SHP77 treated with DMSO at 0.1 percent for 48 hours (cell line): Measurements from ENCODE around the gene SHC4.
"Not testable (repeated sequence)": the region's sequence is repeated elsewhere in the genome, so short reads cannot be mapped to it uniquely, and the experiment has no call there.

Source experiments
- DNase-seq: peaks from one replicate; lab custom pipeline; 2025; lab: John Stamatoyannopoulos, UW

SHC4 gene

DNA sequence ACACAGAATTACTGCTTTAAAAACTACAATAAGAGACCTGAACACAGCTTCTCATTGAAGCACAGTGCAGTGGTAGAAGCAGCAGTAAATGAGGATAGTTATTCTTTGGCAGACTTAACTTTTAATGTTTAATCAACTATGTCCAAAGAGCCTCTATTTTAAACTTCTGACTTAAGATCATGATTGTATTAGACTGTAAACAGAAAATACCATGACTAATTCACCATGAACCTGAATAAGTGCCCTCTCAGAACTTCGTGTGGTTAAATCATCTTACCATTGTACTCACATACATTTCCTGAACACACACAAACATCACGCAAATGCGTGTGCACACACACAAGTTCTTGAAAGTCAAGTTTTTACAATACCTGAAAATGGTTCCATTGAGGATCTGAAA is 166.8 kb downstream of the SHC4 start:
- DNase-seq, result no peak

DNA sequence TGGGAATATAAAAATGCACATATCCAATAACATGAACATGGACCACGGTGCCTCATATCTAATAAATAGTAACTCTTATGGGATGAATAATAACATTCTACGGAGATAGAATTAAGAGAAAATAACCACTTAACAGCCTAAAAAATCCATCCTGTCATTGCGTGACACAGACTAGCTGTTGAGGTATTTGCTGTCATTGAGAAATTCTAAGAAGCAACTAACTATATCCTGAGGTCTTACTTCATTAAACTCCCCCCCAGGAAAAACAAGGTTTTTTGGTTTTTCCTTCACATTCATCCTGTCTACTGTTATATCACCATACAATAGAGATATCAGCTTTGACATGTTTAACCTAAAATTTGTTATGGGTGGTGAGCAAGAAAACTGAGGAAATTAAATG is 167.2 kb downstream of the SHC4 start:
- no peak for DNase-seq

DNA sequence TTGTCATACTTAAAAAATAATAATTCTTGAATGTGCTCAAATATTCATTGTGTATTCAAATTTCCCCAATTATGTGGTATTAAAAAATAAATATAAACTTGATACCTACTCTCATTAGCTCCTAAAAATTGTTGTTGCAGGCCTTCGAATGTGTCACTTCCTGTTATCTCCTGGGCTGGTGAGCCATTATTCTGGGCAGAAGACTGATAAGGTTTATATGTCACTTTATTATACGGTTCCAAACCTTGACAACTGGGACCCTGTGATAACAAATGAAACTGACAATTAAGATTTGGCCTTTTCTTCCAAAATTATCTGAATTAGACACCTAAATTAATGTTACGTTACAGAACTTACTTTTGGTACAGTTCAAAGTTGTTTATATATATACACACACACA is 167.8 kb downstream of the SHC4 start:
- DNase-seq, result no peak

DNA sequence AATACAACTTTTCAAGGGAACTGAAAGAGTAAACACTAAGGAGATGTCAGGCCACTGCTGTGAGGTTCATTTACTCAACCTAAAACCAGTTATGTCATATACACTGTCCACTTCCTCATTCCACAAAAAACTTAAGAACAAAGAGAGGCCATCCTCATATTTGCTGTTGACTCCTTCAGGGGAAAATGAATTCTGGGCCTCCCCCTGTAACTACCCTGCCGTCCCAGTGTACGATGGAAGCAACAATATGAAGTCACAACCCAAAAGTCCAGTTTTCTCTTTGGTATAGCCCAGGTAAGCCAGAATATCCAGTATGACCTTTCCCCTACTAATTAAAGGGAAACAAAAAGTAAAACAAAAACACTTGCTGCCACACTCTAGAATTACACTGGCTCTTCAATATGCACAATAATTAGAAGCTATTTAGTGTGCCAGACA is 169.0 kb downstream of the SHC4 start:
- no peak for DNase-seq

DNA sequence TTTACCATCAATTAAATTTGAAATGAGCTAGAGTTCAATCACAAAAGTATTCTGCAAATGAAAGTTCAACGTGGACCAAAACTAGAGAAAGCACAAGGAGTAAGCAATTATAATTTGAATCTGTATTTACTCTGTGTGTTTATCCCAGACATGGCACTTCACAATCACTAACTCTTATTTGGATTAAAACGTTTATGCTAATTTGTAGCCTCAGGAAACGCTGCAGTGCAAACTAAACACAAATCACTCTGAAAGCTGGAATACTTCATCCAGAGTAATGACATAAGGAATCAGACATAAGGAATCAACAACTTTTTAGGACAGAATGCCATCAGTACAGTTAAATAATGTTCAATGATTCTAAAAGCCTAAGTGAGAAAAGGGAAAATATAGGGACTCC is 171.3 kb downstream of the SHC4 start:
- DNase-seq, result no peak

DNA sequence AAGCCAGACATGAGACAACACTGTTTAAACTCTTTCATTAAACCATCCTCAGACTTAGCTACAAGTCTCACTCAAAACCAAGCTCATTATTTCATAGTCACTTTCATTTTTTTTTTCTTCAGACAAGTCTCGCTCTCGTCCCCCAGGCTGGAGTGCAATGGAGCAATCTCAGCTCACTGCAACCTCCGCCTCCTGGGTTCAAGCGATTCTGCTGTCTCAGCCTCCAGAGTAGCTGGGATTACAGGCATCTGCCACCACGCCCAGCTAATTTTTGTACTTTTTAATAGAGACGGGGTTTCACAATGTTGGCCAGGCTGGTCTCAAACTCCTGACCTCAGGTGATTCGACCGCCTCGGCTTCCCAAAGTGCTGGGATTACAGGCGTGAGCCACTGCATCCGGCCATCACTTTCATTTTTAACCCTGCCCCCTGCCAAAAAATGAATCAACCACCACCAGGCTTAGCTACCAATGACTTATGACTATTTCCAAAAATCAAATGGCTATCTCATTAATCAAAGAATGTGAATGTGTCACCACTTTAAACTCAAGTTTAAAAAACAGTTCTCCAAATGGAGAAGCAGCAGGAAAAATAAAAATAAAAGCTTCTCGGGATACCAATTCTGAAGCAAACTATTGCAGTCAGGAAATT is 173.1 kb downstream of the SHC4 start:
- DNase-seq, result not testable (repeated sequence)

DNA sequence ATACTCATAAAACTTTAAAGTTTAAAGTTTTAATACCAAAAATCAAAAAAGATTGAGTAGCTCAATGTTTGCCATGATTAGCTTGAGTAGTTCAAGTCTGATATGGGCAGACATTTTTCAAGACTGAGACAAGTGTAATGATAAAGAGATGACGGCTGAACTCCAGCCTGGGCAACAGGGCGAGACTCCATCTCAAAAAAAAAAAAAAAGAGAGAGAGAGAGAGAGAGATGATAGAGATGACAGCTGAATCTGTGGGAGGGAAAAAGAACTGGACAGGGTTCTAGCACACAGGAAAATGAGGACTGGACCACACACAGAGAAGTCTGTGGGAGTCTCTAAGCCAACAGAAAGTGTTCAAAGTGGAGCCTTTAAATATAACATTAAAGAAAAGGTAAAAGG is 178.0 kb downstream of the SHC4 start:
- DNase-seq, result no peak

DNA sequence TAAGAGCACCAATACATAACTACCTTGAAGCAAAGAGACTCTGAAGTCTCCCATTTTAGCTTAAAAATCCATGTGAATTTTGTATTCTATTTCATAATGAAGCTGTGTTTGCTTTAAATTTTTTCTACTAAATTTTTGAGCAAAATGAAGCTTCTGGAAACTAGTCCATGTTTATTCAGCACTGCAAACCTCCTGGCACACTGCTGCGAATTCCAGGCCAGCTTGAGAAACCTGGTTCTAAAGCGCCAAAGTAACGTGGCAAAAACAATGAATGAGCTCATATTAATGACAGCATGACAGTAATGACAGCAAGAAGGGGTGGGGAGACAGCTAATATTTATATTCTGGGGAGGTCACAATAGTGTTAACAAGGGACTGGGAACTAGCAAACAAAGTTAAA is 178.5 kb downstream of the SHC4 start:
- DNase-seq, result no peak

DNA sequence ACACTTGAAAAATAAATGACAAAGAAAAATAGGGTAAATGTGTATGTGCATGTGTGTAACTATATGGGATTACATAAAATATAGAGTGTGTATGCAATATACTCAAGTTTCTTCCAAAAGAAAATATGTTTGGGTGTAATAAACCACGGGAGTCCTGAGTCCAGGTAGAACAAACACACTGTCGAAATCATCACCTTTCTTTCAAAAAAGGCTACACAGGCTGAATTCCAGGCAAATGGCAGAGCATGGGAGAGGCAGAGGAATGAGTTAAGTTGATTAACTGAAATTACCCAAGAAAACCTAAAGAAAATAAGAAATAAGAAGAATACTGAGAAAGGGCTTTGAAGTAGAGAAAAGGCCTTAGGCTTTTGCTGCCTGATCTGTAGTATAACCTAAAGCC is 179.0 kb downstream of the SHC4 start:
- no peak for DNase-seq

DNA sequence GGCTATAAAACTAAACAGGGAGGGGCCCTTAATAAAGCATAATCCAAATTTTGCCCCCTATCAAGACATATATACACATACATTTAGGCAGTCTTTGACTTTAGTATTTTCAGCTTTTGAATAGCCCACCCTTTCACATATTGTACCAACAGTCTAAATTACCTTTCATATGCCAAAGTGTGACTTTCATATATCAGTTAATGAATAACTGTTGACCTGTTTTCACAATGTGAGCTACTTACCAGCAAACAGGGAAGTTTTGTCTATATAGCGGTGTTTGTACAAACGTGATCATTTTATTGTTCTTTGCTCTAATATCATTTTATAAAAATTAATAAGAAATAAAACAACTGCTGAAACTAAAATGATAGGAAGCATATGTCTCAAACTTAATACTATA is 180.8 kb downstream of the SHC4 start:
- no peak for DNase-seq

DNA sequence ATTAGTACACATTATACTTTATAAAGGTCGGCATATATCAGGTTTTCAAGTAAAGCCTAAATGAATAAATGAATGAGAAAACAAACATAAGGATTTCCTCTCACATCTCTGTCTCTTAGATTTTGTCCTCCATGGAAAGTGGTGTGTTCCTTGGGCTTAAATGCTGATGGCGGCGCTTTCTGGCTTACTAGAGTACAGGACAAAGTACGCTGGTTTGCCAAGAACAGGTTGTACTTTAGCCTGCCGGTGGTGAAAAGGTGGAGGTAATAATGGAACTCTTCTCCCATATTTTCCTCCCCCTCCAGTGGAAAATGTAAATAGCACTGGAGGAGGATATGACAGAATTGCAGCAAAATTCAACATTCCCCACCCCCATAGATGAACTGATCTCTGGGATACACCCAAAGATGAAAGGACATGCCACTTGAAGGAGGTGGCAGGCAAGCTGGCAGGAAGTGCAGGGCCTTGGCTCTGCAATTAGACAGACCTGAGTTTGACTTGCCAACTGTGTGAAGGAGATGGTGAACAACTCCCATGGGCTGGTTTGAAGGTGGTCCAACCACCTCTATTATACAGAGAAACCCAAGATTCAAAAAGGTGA is 182.1 kb downstream of the SHC4 start:
- no peak for DNase-seq

DNA sequence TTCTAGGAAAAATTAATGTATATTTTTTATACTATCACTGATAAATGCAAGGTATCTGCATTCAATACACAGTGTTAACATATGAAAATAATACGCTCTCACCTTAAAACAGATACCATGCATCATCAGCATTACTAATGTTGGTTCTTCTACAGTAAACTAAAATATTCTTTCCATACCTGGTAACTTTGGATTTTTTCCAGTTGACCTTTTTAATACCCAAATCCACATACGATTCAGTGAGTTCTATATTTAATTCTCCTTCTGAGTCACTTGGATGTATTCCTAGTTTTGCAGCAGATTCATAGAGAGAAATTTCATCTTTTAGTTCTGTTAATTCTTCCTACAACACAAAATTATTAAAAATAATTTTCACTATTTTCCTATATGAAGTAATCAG is 182.7 kb downstream of the SHC4 start:
- DNase-seq, result no peak

DNA sequence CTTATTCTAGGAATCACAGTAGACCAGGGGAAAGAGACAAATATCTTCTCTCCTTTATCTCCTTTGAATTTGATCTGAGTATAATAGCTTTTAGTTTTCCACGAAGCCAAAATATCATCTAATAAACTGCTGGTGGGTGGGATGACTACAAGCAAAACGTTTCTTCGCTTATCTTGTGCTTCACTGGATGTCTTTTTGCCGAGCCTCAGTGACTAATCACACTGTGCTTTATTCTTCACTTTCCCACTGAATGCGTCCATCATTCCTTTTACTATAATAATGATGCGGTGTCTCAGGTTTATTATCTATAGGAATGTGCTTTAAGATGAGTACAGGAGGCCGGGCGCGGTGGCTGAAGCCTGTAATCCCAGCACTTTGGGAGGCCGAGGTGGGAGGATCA is 185.4 kb downstream of the SHC4 start:
- DNase-seq, result no peak

DNA sequence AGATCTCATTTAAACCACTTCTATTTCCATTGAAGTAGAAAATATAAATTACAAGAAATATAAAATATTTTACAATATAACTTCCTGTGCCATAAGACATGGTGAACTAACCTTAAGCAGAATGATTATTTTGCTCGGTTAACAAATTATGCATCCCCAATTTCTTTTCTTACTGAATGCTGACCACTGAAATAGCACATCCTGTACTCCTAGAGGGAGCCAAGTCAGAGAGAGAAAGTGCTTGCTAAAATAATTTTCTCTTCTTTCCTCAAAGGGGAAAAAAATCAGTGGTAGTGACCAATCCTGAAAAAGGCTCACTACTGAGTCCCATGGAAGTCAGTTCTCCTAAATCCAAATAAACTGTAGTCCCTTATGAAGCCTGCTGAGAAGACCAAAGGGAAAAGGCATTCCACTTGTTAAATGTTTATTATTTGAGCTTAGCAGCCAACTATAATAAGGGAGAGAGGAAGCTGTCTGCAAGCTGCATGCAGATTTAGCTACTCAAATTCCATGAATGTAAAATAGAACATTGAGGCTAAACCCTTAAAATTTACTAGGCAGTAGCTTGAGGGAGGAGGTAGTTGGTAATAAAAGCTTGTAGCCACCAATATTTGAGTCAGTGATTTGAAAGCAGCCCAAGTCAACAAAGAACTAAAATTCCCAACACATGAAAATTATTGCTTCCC is 185.9 kb downstream of the SHC4 start:
- DNase-seq, result no peak

DNA sequence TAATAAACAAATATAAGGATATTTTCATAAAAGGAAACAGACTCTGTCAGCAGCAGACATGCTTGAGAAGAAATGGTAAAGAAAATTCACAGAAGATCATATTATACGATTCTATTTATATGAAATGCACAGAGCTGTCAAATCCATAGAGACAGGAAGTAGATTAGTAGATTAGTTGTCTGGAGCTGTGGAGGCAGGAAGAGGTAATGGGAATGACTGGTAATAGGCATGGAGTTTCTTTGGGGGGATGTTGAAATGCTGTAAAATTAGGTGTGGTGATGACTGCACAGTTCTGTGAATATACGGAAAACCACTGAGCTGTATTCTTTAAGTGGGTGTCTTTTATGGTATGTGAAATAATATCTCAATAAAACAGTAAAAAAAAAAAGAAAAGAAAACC is 188.2 kb downstream of the SHC4 start:
- DNase-seq, result no peak

DNA sequence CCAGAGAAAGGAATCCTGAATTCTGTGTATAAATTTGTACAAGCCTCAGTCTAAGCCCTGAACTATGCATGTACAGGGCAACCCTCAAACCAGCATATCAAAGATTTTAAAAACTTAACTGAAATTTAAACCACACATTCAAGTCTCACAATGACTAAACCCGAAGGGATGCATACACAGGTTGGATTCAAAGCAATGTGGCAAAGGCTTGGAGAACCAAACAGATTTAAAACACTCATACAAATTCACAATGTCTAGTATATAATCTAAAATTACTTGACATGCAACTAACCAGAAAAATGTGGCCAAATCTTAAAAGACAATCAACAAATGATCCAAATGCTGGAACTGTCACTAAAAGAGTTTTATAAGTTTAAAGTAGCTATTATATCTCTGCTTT is 189.2 kb downstream of the SHC4 start:
- no peak for DNase-seq
